ENCODE results near the gene FOSL2. TPM values are rescaled to one million over a fixed set of nuclear protein-coding genes. Genes with fewer than 3 reads are reported as not detected.
A peak's percentile ranks its signal among the peaks of the same experiment; 100 is the strongest.

The FOSL2 gene
- total RNA-seq, 1 donor from 2014 or later = 55.0 TPM

- Mint-ChIP-seq H3K27ac (peak overlapping the region; percentile 66), H3K4me1 (ENCODE audit: low read depth) (peaks cover 41% of the 10 kb centered on the region), H3K9me3 (peaks cover 6% of the 10 kb centered on the region), H3K27me3 (ENCODE audit: insufficient read depth) (no peaks in the 10 kb centered on the region), H3K36me3 (ENCODE audit: low read depth) (peaks cover 4% of the 10 kb centered on the region), H3K4me3 (no peak overlapping the region)
- no peak for DNase-seq (ENCODE audit: low spot score)
- intact Hi-C loops (cut with micrococcal nuclease) = no loop called here
These were observed 5.3 kb upstream of the FOSL2 start for GRCh38 chr2:28387082-28387960.

GRCh38 chr2:28389399-28390240, 3.0 kb upstream of the FOSL2 start:
- H3K4me3 Mint-ChIP-seq = peak overlapping the region; percentile 69
- peak overlapping the region; percentile 94 for H3K27ac Mint-ChIP-seq
- peaks cover 12% of the 10 kb centered on the region for H3K36me3 Mint-ChIP-seq (ENCODE audit: low read depth)
- peaks cover 6% of the 10 kb centered on the region for H3K9me3 Mint-ChIP-seq
- H3K4me1 Mint-ChIP-seq (ENCODE audit: low read depth) = peaks cover 29% of the 10 kb centered on the region
- DNase-seq (ENCODE audit: low spot score) = no peak
- intact Hi-C loops (cut with micrococcal nuclease) = loop anchor here (1.0 to 10.0 kb wide), 11 partner anchors 30 to 726 kb away; partner anchors contain the start of genes BABAM2, MRPL33, RBKS and SLC4A1AP
- H3K27me3 Mint-ChIP-seq (ENCODE audit: insufficient read depth) = no peaks in the 10 kb centered on the region

GRCh38 chr2:28390241-28390745, 2.4 kb upstream of the FOSL2 start:
- peaks cover 29% of the 10 kb centered on the region for H3K4me1 Mint-ChIP-seq (ENCODE audit: low read depth)
- intact Hi-C loops (cut with micrococcal nuclease) = loop anchor here (1.0 to 10.0 kb wide), 11 partner anchors 31 to 727 kb away; partner anchors contain the start of genes BABAM2, MRPL33, RBKS and SLC4A1AP
- peaks cover 6% of the 10 kb centered on the region for H3K9me3 Mint-ChIP-seq
- DNase-seq (ENCODE audit: low spot score) = peak; percentile 84
- H3K4me3 Mint-ChIP-seq = peak overlapping the region; percentile 87
- peak overlapping the region; percentile 94 for H3K27ac Mint-ChIP-seq
- H3K27me3 Mint-ChIP-seq (ENCODE audit: insufficient read depth) = no peaks in the 10 kb centered on the region
- peaks cover 12% of the 10 kb centered on the region for H3K36me3 Mint-ChIP-seq (ENCODE audit: low read depth)

- Mint-ChIP-seq H3K4me1 (ENCODE audit: low read depth) (peaks cover 29% of the 10 kb centered on the region), H3K9me3 (peaks cover 6% of the 10 kb centered on the region), H3K36me3 (ENCODE audit: low read depth) (peaks cover 12% of the 10 kb centered on the region), H3K4me3 (peak overlapping the region; percentile 87), H3K27me3 (ENCODE audit: insufficient read depth) (no peaks in the 10 kb centered on the region), H3K27ac (peak overlapping the region; percentile 94)
- DNase-seq (ENCODE audit: low spot score) = no peak
- intact Hi-C loops (cut with micrococcal nuclease) = loop anchor here (1.0 to 10.0 kb wide), 11 partner anchors 32 to 728 kb away; partner anchors contain the start of genes BABAM2, MRPL33, RBKS and SLC4A1AP
These were observed 1.7 kb upstream of the FOSL2 start for GRCh38 chr2:28390746-28391563.

GRCh38 chr2:28391564-28392296, 928 bp upstream of the FOSL2 start:
- Mint-ChIP-seq H3K9me3 (peaks cover 6% of the 10 kb centered on the region), H3K4me3 (peak overlapping the region; percentile 87), H3K27ac (peak overlapping the region; percentile 94), H3K36me3 (ENCODE audit: low read depth) (peaks cover 12% of the 10 kb centered on the region), H3K4me1 (ENCODE audit: low read depth) (peaks cover 29% of the 10 kb centered on the region), H3K27me3 (ENCODE audit: insufficient read depth) (no peaks in the 10 kb centered on the region)
- intact Hi-C loops (cut with micrococcal nuclease) = loop anchor here (1.0 to 10.0 kb wide), 11 partner anchors 18 to 688 kb away; partner anchors contain the start of genes MRPL33 and WDR43
- DNase-seq (ENCODE audit: low spot score) = peak; percentile 52

- DNase-seq (ENCODE audit: low spot score) = peak; percentile 49
- intact Hi-C loops (cut with micrococcal nuclease) = loop anchor here (2.0 to 10.0 kb wide), 6 partner anchors 229 to 671 kb away; no protein-coding TSS in a partner anchor
- Mint-ChIP-seq H3K27me3 (ENCODE audit: insufficient read depth) (no peaks in the 10 kb centered on the region), H3K27ac (peak overlapping the region; percentile 77), H3K9me3 (no peaks in the 10 kb centered on the region), H3K4me3 (no peak overlapping the region), H3K36me3 (ENCODE audit: low read depth) (peaks cover 13% of the 10 kb centered on the region), H3K4me1 (ENCODE audit: low read depth) (peaks cover 17% of the 10 kb centered on the region)
These were observed 617 bp downstream of the FOSL2 start for GRCh38 chr2:28393114-28393836.

- peaks cover 15% of the 10 kb centered on the region for H3K36me3 Mint-ChIP-seq (ENCODE audit: low read depth)
- peaks cover 8% of the 10 kb centered on the region for H3K4me1 Mint-ChIP-seq (ENCODE audit: low read depth)
- no peak overlapping the region for H3K4me3 Mint-ChIP-seq
- intact Hi-C loops (cut with micrococcal nuclease) = loop anchor here (5.0 to 10.0 kb wide), 4 partner anchors 228 to 672 kb away; no protein-coding TSS in a partner anchor
- peak overlapping the region; percentile 85 for H3K27ac Mint-ChIP-seq
- H3K9me3 Mint-ChIP-seq = no peaks in the 10 kb centered on the region
- DNase-seq (ENCODE audit: low spot score) = no peak
- H3K27me3 Mint-ChIP-seq (ENCODE audit: insufficient read depth) = no peaks in the 10 kb centered on the region
These were observed 1.7 kb downstream of the FOSL2 start for GRCh38 chr2:28394331-28394877.

GRCh38 chr2:28394997-28395333, 2.3 kb downstream of the FOSL2 start:
- Mint-ChIP-seq H3K27me3 (ENCODE audit: insufficient read depth) (no peaks in the 10 kb centered on the region), H3K9me3 (no peaks in the 10 kb centered on the region), H3K36me3 (ENCODE audit: low read depth) (peaks cover 15% of the 10 kb centered on the region), H3K27ac (peak overlapping the region; percentile 50), H3K4me1 (ENCODE audit: low read depth) (peaks cover 2% of the 10 kb centered on the region), H3K4me3 (no peak overlapping the region)
- DNase-seq (ENCODE audit: low spot score) = no peak
- intact Hi-C loops (cut with micrococcal nuclease) = loop anchor here (5.0 to 10.0 kb wide), 4 partner anchors 227 to 673 kb away; no protein-coding TSS in a partner anchor

GRCh38 chr2:28395334-28396061, 2.8 kb downstream of the FOSL2 start:
- H3K27ac Mint-ChIP-seq = no peak overlapping the region
- no peaks in the 10 kb centered on the region for H3K4me1 Mint-ChIP-seq (ENCODE audit: low read depth)
- no peaks in the 10 kb centered on the region for H3K9me3 Mint-ChIP-seq
- intact Hi-C loops (cut with micrococcal nuclease) = loop anchor here (1.0 to 10.0 kb wide), 2 partner anchors 55 to 241 kb away; no protein-coding TSS in a partner anchor
- peaks cover 17% of the 10 kb centered on the region for H3K36me3 Mint-ChIP-seq (ENCODE audit: low read depth)
- H3K4me3 Mint-ChIP-seq = no peak overlapping the region
- DNase-seq (ENCODE audit: low spot score) = no peak
- no peaks in the 10 kb centered on the region for H3K27me3 Mint-ChIP-seq (ENCODE audit: insufficient read depth)

GRCh38 chr2:28397043-28397381, 4.4 kb downstream of the FOSL2 start:
- peak overlapping the region; percentile 45 for H3K4me3 Mint-ChIP-seq
- no peak for DNase-seq (ENCODE audit: low spot score)
- no peaks in the 10 kb centered on the region for H3K27me3 Mint-ChIP-seq (ENCODE audit: insufficient read depth)
- H3K27ac Mint-ChIP-seq = no peak overlapping the region
- intact Hi-C loops (cut with micrococcal nuclease) = loop anchor here (10.0 kb wide), 1 partner anchor 242 kb away; no protein-coding TSS in a partner anchor
- H3K4me1 Mint-ChIP-seq (ENCODE audit: low read depth) = peaks cover 8% of the 10 kb centered on the region
- peaks cover 24% of the 10 kb centered on the region for H3K36me3 Mint-ChIP-seq (ENCODE audit: low read depth)
- H3K9me3 Mint-ChIP-seq = no peaks in the 10 kb centered on the region

All from activated T-helper 1 cell treated with anti-CD3 and anti-CD28 coated beads, Interleukin-12 subunit alpha, Interleukin-12 subunit beta, Interleukin-2, Interleukin-4 antibody, amounts not matched to agents 30 ng/mL and 10 ng/mL and 1 ng/mL, durations not matched to agents 14 hours and 24 hours and 36 hours (primary cell).